HepG2 (cell line): ENCODE results near the gene GRIK1. TPM values are rescaled to one million over a fixed set of nuclear protein-coding genes. Genes with fewer than 3 reads are reported as not detected.

Source experiments
- ATAC-seq: fragments of 200-7000 bp; cut with Tn5 transposase; 3 replicates; pipeline ENCODE4 v1.9.1; 2020; ENCODE audit warnings: mild to moderate bottlenecking, moderate library complexity
- BruUV-seq: library from RNA; stranded (reverse); fragments of 400-500 nt; replicated peaks from 2 replicates; lab custom pipeline; 2021; lab: Mats Ljungman, UMichigan
- CTCF ChIA-PET: fragments of 300-600 bp; formaldehyde crosslinking; extraction: SDS; loops from one replicate; lab custom pipeline; 2021; ENCODE audit warnings: low total read pairs, inconsistent platforms, low intra/inter-chr PET ratio; lab: Yijun Ruan, JAX
- POLR2A ChIA-PET: fragments of 350-600 bp; sonication (Branson Sonifier 250); formaldehyde crosslinking; loops from one replicate; lab custom pipeline; 2020; ENCODE audit warnings: antibody characterized with exemption, inconsistent platforms; lab: Yijun Ruan, JAX
- DNase-seq: peaks from one replicate; pipeline ENCODE4 v3.0.0-alpha.2; 2015; ENCODE audit warnings: low spot score
- FAIRE-seq: peaks from 3 replicates; lab custom pipeline; 2011; peaks lifted over from hg19 to GRCh38; lab: Jason Lieb, UNC
- H2AFZ ChIP-seq: one replicate; pipeline ENCODE4 v1.6.1; 2011; ENCODE audit warnings: low read length, inconsistent platforms
- H3K27ac ChIP-seq: fragments of 300-600 bp; 3 replicates; pipeline ENCODE4 v1.8.0; 2011; ENCODE audit warnings: mixed run types, mild to moderate bottlenecking, mixed read lengths, low read length, inconsistent platforms; ENCODE audit not compliant: insufficient read depth; ENCODE audit errors: extremely low read length
- H3K27me3 ChIP-seq, 2 experiments: fragments of 200-600 bp in 1 of 2; 2 replicates in 1 of 2; 3 replicates in 1 of 2; pipeline versions ENCODE4 v1.6.0 to v1.8.0; 2011; ENCODE audit warnings: low read length in 2 of 2, mild to moderate bottlenecking in 2 of 2, moderate library complexity in 2 of 2, inconsistent platforms in 1 of 2; ENCODE audit not compliant: insufficient read depth in 2 of 2, control insufficient read depth in 1 of 2
- H3K36me3 ChIP-seq, 2 experiments: fragments of 200-600 bp in 1 of 2; replicated peaks in 1 of 2; 2 replicates in 1 of 2; 3 replicates in 1 of 2; pipeline versions ENCODE4 v1.5.1 to v1.8.0; 2011; ENCODE audit warnings: low read length in 2 of 2, inconsistent platforms in 1 of 2; ENCODE audit not compliant: insufficient read depth in 2 of 2, control insufficient read depth in 1 of 2
- H3K4me1 ChIP-seq: 2 replicates; pipeline ENCODE4 v1.5.1; 2012; ENCODE audit warnings: low read length, inconsistent platforms; ENCODE audit not compliant: insufficient read depth
- H3K4me2 ChIP-seq: 2 replicates; pipeline ENCODE4 v1.6.0; 2011; ENCODE audit warnings: low read depth, low read length, inconsistent platforms
- H3K4me3 ChIP-seq, 3 experiments: fragments of 200-600 bp in 1 of 3; sonication (generic), shearing (Covaris generic) in 1 of 3; replicated peaks in 1 of 3; 2 replicates each; pipeline ENCODE4 v1.5.1; 2011 to 2016; ENCODE audit warnings: low read length in 3 of 3, inconsistent platforms in 2 of 3, low read depth in 2 of 3, mild to moderate bottlenecking in 2 of 3, control low read depth in 1 of 3, mixed read lengths in 1 of 3; ENCODE audit not compliant: insufficient read depth in 1 of 3
- H3K79me2 ChIP-seq: one replicate; pipeline ENCODE4 v1.6.1; 2011; ENCODE audit warnings: low read length, inconsistent platforms; ENCODE audit not compliant: insufficient read depth
- H3K9ac ChIP-seq: 2 replicates; pipeline ENCODE4 v1.6.0; 2011; ENCODE audit warnings: mild to moderate bottlenecking, low read depth, low read length, inconsistent platforms; ENCODE audit not compliant: insufficient read depth
- H3K9me3 ChIP-seq: 2 replicates; pipeline ENCODE4 v1.5.1; 2012; ENCODE audit warnings: mild to moderate bottlenecking, low read length
- H4K20me1 ChIP-seq: 2 replicates; pipeline ENCODE4 v1.6.0; 2011; ENCODE audit warnings: inconsistent platforms, mild to moderate bottlenecking, low read length, moderate library complexity; ENCODE audit not compliant: insufficient read depth
- CCAR2 ChIP-seq: fragments of 200-400 bp; formaldehyde crosslinking; optimal IDR thresholded peaks from 2 replicates; pipeline ENCODE3; 2018; ENCODE audit warnings: low read depth, mild to moderate bottlenecking, low read length, moderate library complexity
- KLF13 ChIP-seq: sonication (generic); formaldehyde crosslinking; IDR thresholded peaks from 2 replicates; pipeline ENCODE4 v1.4.0; 2020; ENCODE audit warnings: mild to moderate bottlenecking, missing genetic modification reagents
- MZF1 ChIP-seq: sonication (generic); formaldehyde crosslinking; IDR thresholded peaks from 2 replicates; pipeline ENCODE4 v1.8.1; 2023; ENCODE audit warnings: mild to moderate bottlenecking, missing genetic modification reagents, borderline replicate concordance
- NFE2L2 ChIP-seq: fragments of 150-350 bp; IDR thresholded peaks from 2 replicates; pipeline ENCODE4 v1.6.1; 2014; ENCODE audit warnings: low read length
- PHB2 ChIP-seq: fragments of 450-650 bp; IDR thresholded peaks from 2 replicates; pipeline ENCODE4 v1.6.1; 2018; ENCODE audit not compliant: partially characterized antibody
- SMARCE1 ChIP-seq: fragments of 450-650 bp; IDR thresholded peaks from 2 replicates; pipeline ENCODE4 v1.6.1; 2017; ENCODE audit warnings: borderline replicate concordance
- TOPORS ChIP-seq: sonication (generic); formaldehyde crosslinking; IDR thresholded peaks from 2 replicates; pipeline ENCODE4 v1.8.0; 2023; ENCODE audit warnings: mild to moderate bottlenecking, missing genetic modification reagents
- ZBTB1 ChIP-seq: sonication (generic); formaldehyde crosslinking; IDR thresholded peaks from 2 replicates; pipeline ENCODE4 v1.4.0; 2020; ENCODE audit warnings: missing genetic modification reagents, borderline replicate concordance
- ZKSCAN5 ChIP-seq: sonication (generic); formaldehyde crosslinking; IDR thresholded peaks from 2 replicates; pipeline ENCODE4 v1.5.1; 2020; ENCODE audit warnings: mild to moderate bottlenecking, missing genetic modification reagents
- ZNF263 ChIP-seq: sonication (generic); formaldehyde crosslinking; IDR thresholded peaks from 2 replicates; pipeline ENCODE4 v1.4.0; 2020; ENCODE audit warnings: missing genetic modification reagents
- ZNF543 ChIP-seq: sonication (generic); formaldehyde crosslinking; IDR thresholded peaks from 2 replicates; pipeline ENCODE4 v1.4.0; 2020; ENCODE audit warnings: mild to moderate bottlenecking, missing genetic modification reagents
- ZNF615 ChIP-seq: sonication (generic); formaldehyde crosslinking; IDR thresholded peaks from 2 replicates; pipeline ENCODE4 v1.5.0; 2020; ENCODE audit warnings: mild to moderate bottlenecking, missing genetic modification reagents, borderline replicate concordance
- ZNF660 ChIP-seq: sonication (generic); formaldehyde crosslinking; IDR thresholded peaks from 2 replicates; pipeline ENCODE4 v1.5.1; 2020; ENCODE audit warnings: mild to moderate bottlenecking, low read depth, missing genetic modification reagents, borderline replicate concordance
- ZNF670 ChIP-seq: sonication (generic); formaldehyde crosslinking; IDR thresholded peaks from 2 replicates; pipeline ENCODE4 v1.8.0; 2022; ENCODE audit warnings: mild to moderate bottlenecking, missing genetic modification reagents, borderline replicate concordance
- in situ Hi-C: cut with HindIII; loops from 2 replicates; pipeline ENCODE4 v1.10.0; 2017; ENCODE audit warnings: low pct_unique_long_range_greater_than_20kb; ENCODE audit not compliant: extremely low pct_ligation_motif_present
- intact Hi-C: fragments of 100-400 bp; cut with micrococcal nuclease; formaldehyde crosslinking; loops from one replicate; pipeline ENCODE4 v1.10.0; 2022; ENCODE audit not compliant: unreplicated experiment
- polyA plus RNA-seq, 8 experiments: library from polyadenylated mRNA; depleted of rRNA in 3 of 8; stranded (reverse) in 7 of 8; unstranded in 1 of 8; fragments of >200 nt; fragmentation: Illumina TruSeq in 4 of 8; extraction: Trizol in 4 of 8; gene quantifications; 2 replicates each; pipeline versions ENCODE4 v1.2.1 to v1.2.3, GENCODE V29; 2011 to 2016; ENCODE audit warnings: low read depth in 4 of 8, missing spikeins in 1 of 8, mixed read lengths in 1 of 8; ENCODE audit not compliant: insufficient read depth in 1 of 8
- total RNA-seq, 5 experiments: library from RNA; depleted of rRNA; stranded (reverse); fragments of >200 nt; fragmentation: Illumina TruSeq; extraction: Trizol; gene quantifications; 2 replicates each; pipeline ENCODE4 v1.2.3, GENCODE V29; 2016; ENCODE audit warnings: low read depth in 1 of 5
- TF ChIP-seq, protein P1 (sequence below): sonication (generic); formaldehyde crosslinking; IDR thresholded peaks from 2 replicates; pipeline ENCODE4 v1.8.0; 2022; ENCODE audit warnings: mild to moderate bottlenecking, missing genetic modification reagents, borderline replicate concordance

GRIK1 gene
- total and polyA plus RNA-seq, 2 of the 13 experiments (the other 11 are each of a cell fraction or from before 2014, with no cell fraction given), result not detected

DNA sequence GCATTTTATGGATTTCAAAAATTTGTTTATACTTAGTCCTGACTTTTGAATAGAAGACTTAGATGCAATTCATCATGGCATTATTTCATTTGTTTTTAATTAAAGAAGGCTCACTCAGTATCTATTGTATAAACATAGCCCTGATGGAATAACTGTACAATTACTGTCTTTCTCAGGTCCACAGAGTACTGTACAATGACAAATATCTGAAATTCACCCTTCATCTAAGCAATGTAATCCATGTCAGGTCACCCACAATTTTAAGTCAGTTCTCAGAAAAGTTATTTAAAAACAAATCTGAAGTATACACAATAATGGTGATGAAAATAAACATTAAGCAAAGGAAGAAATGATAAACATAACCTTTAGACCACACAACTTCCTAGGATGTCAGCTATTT is 311.9 kb downstream of the GRIK1 start:
- H3K27me3 ChIP-seq, result no peaks in the 10 kb centered on the region
- TF ChIP-seq TOPORS (CRISPR knock-in tag) (no peak), ZNF670 (CRISPR knock-in tag) (no peak), PHB2 (no peak), ZBTB1 (CRISPR knock-in tag) (no peak), SMARCE1 (no peak), ZKSCAN5 (CRISPR knock-in tag) (no peak), ZNF263 (CRISPR knock-in tag) (no peak), NFE2L2 (no peak), KLF13 (CRISPR knock-in tag) (no peak), ZNF615 (no peak), MZF1 (CRISPR knock-in tag) (no peak), ZNF543 (CRISPR knock-in tag) (no peak), ZNF660 (CRISPR knock-in tag) (no peak), CCAR2 (no peak)
- TF ChIP-seq, protein P1, sequence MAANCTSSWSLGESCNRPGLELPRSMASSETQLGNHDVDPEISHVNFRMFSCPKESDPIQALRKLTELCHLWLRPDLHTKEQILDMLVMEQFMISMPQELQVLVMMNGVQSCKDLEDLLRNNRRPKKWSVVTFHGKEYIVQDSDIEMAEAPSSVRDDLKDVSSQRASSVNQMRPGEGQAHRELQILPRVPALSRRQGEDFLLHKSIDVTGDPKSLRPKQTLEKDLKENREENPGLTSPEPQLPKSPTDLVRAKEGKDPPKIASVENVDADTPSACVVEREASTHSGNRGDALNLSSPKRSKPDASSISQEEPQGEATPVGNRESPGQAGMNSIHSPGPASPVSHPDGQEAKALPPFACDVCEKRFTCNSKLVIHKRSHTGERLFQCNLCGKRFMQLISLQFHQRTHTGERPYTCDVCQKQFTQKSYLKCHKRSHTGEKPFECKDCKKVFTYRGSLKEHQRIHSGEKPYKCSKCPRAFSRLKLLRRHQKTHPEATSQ (CRISPR knock-in tag), result no peak
- ATAC-seq, result no peak
- BruUV-seq, result no TSS peak
- ChIA-PET CTCF (no interaction called here), POLR2A (no interaction called here)
- no peaks in the 10 kb centered on the region for H3K36me3 ChIP-seq
- no peaks in the 10 kb centered on the region for H3K4me1 ChIP-seq
- no peak overlapping the region for H2AFZ ChIP-seq
- no peak overlapping the region for H3K4me2 ChIP-seq
- DNase-seq, result no peak
- in situ Hi-C loops (no loop called here), intact Hi-C loops (no loop called here)
- H3K79me2 ChIP-seq, result no peaks in the 10 kb centered on the region
- FAIRE-seq, result no peak
- no peak overlapping the region for H3K4me3 ChIP-seq
- no peaks in the 10 kb centered on the region for H4K20me1 ChIP-seq
- H3K9me3 ChIP-seq, result no peaks in the 10 kb centered on the region
- no peak overlapping the region for H3K27ac ChIP-seq
- H3K9ac ChIP-seq, result no peak overlapping the region
